Subcutaneous abdominal adipose tissue (tissue), 5 donors: Measurements from ENCODE around the gene GMFB.
"Not testable (repeated sequence)": the region's sequence is repeated elsewhere in the genome, so short reads cannot be mapped to it uniquely, and the experiment has no call there.

Source experiments
- H3K27ac ChIP-seq: one replicate; pipeline ENCODE4 v1.7.0; 2013; ENCODE audit warnings: low read depth, mild to moderate bottlenecking, inconsistent platforms, low read length, moderate library complexity
- H3K27me3 ChIP-seq, 5 donors: one replicate each; pipeline ENCODE4 v1.7.0; 2013; ENCODE audit warnings: low read length in 5 of 5, inconsistent platforms in 1 of 5; ENCODE audit not compliant: control insufficient read depth in 5 of 5, insufficient read depth in 4 of 5
- H3K36me3 ChIP-seq, 5 donors: one replicate each; pipeline ENCODE4 v1.7.0; 2013; ENCODE audit warnings: low read length in 5 of 5; ENCODE audit not compliant: control insufficient read depth in 5 of 5, insufficient read depth in 5 of 5
- H3K4me1 ChIP-seq, 5 donors: one replicate each; pipeline ENCODE4 v1.7.0; 2013; ENCODE audit warnings: low read length in 5 of 5, mild to moderate bottlenecking in 3 of 5, moderate library complexity in 1 of 5; ENCODE audit not compliant: control insufficient read depth in 5 of 5, insufficient read depth in 5 of 5
- H3K4me3 ChIP-seq, 5 donors: one replicate each; pipeline ENCODE4 v1.7.0; 2013; ENCODE audit warnings: low read length in 5 of 5, low read depth in 1 of 5
- H3K9ac ChIP-seq, 5 donors: one replicate each; pipeline ENCODE4 v1.7.0; 2013; ENCODE audit warnings: low read length in 5 of 5, mild to moderate bottlenecking in 4 of 5, moderate library complexity in 3 of 5
- H3K9me3 ChIP-seq, 5 donors: one replicate each; pipeline ENCODE4 v1.7.0; 2013; ENCODE audit warnings: low read length in 5 of 5; ENCODE audit not compliant: control insufficient read depth in 5 of 5
- donor health status: healthy.
- donor health status: healthy.
- donor health status: healthy.
- donor health status: healthy.
- donor health status: healthy.

GMFB gene

DNA sequence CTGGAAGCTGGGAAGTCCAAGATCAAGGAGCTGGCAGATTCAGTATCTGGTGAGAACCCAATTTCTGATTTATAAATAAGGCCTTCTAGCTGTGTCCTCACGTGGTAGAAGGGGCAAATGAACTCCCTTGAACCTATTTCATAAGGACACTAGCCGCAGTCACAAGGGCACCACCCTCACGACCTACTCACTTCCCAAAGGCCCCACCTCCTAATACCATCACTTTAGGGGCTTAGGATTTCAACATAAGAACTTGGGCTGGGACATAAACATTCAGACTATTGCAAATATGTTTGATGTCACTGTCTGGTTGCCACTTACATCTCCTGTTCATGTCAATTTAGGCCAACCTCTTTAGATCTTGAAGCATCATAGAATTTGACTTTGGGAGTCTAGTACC is 36.8 kb downstream of the GMFB start:
- H3K4me1 ChIP-seq = peaks cover 0 to 4% (median 3%) of the 10 kb centered on the region in 5 donors
- no peaks in the 10 kb centered on the region for H3K27me3 ChIP-seq
- H3K9ac ChIP-seq = no peak overlapping the region
- H3K9me3 ChIP-seq = no peaks in the 10 kb centered on the region
- no peak overlapping the region for H3K27ac ChIP-seq
- no peaks in the 10 kb centered on the region for H3K36me3 ChIP-seq
- H3K4me3 ChIP-seq = no peak overlapping the region

- H3K27me3 ChIP-seq = no peaks in the 10 kb centered on the region
Observed at GRCh38 chr14:54451121-54451601, 37.6 kb downstream of the GMFB start.

DNA sequence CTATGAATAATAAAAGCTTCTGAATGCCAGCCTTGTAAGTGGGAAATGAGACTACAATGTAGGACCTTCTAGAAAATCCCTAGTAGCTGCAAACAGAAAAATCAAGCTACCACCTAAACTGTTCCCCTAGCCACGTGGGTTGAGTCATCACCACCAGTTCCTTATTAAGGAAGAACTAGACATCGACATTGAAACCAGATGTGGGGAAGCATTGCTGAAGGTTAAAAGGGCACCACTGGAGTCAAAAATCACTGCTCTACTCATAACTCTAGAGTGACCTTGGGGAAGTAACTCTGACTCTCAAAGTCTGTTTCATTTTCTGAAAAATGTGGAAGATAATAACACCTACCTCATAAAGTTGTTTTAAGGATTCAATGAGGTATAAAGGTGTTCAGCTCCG is 38.2 kb downstream of the GMFB start:
- no peak overlapping the region for H3K4me3 ChIP-seq
- H3K4me1 ChIP-seq = peaks cover 0 to 4% (median 3%) of the 10 kb centered on the region in 5 donors
- no peak overlapping the region for H3K27ac ChIP-seq
- no peaks in the 10 kb centered on the region for H3K9me3 ChIP-seq
- no peak overlapping the region for H3K9ac ChIP-seq
- no peaks in the 10 kb centered on the region for H3K27me3 ChIP-seq
- H3K36me3 ChIP-seq = no peaks in the 10 kb centered on the region

More at GRCh38 chr14:54451121-54451601, 37.6 kb downstream of the GMFB start:
- Histone ChIP-seq H3K36me3 (no peaks in the 10 kb centered on the region), H3K9me3 (no peaks in the 10 kb centered on the region), H3K27ac (no peak overlapping the region), H3K4me3 (no peak overlapping the region), H3K4me1 (peaks cover 0 to 4% (median 3%) of the 10 kb centered on the region in 5 donors), H3K9ac (no peak overlapping the region)

GRCh38 chr14:54447231-54447692 is 41.5 kb downstream of the GMFB start:
- Histone ChIP-seq H3K9ac (no peak overlapping the region), H3K27ac (no peak overlapping the region), H3K36me3 (no peaks in the 10 kb centered on the region), H3K9me3 (no peaks in the 10 kb centered on the region), H3K4me3 (no peak overlapping the region), H3K27me3 (peaks cover 0 to 4% (median 0%) of the 10 kb centered on the region in 5 donors), H3K4me1 (peaks cover 0 to 4% (median 3%) of the 10 kb centered on the region in 5 donors)

DNA sequence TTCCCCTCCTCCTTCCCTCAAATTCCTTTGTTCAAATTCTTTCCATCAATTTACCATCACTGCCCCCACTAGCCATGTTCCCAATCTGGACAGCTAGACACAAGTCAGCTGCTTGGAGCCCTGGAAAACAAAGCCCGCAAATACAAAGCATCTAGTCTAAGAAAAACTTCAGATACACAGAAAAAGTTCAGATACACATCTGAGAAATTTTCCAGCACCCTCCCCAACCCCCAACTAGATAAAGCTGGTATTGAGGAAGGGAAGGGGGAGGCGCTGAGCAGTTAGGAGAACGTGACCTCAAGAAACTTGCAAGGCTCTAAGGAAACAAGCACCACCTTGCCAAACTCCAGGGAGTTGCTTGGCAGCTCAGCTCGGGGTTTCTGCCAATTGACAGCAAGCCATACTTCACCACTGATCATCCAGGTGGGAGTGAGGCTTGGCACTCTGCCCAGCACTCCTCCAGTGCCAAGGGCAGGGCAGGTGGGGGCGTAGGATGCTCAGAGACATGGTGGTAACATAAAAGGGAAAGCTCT is 42.6 kb downstream of the GMFB start:
- peaks cover 0 to 4% (median 0%) of the 10 kb centered on the region in 5 donors for H3K27me3 ChIP-seq
- no peak overlapping the region for H3K9ac ChIP-seq
- no peak overlapping the region for H3K4me3 ChIP-seq
- peaks cover 2 to 10% (median 7%) of the 10 kb centered on the region in 5 donors for H3K4me1 ChIP-seq
- no peak overlapping the region for H3K27ac ChIP-seq
- no peaks in the 10 kb centered on the region for H3K36me3 ChIP-seq
- H3K9me3 ChIP-seq = no peaks in the 10 kb centered on the region

DNA sequence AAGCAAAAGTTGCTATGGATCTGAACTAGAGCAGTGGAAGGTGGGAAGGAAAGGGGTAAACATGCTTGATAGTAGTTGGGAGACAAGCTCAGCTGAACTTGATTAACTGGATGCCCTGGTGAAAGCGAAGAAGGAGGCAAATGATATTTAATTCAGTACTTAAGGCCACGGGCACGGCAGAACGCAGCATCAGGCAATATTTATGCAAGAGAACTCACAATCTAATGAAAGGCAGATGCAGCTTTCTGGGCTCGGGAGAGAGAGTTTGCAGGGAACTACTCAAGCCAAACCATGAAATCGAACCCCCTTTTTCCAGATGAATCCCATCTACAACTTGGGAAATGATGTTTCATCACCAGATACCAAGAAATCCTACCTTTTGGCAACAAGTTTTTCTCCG is 44.1 kb downstream of the GMFB start:
- Histone ChIP-seq H3K4me3 (no peak overlapping the region), H3K36me3 (no peaks in the 10 kb centered on the region), H3K9ac (no peak overlapping the region), H3K27me3 (peaks cover 0 to 4% (median 0%) of the 10 kb centered on the region in 5 donors), H3K4me1 (peaks cover 2 to 19% (median 14%) of the 10 kb centered on the region in 5 donors), H3K27ac (no peak overlapping the region), H3K9me3 (no peaks in the 10 kb centered on the region)

- peaks cover 2 to 19% (median 15%) of the 10 kb centered on the region in 5 donors for H3K4me1 ChIP-seq
- peaks cover 0 to 4% (median 0%) of the 10 kb centered on the region in 5 donors for H3K27me3 ChIP-seq
- no peaks in the 10 kb centered on the region for H3K9me3 ChIP-seq
- H3K27ac ChIP-seq = no peak overlapping the region
- H3K36me3 ChIP-seq = no peaks in the 10 kb centered on the region
- H3K9ac ChIP-seq = no peak overlapping the region
- H3K4me3 ChIP-seq = no peak overlapping the region
Observed at GRCh38 chr14:54443981-54444380, 44.8 kb downstream of the GMFB start.

DNA sequence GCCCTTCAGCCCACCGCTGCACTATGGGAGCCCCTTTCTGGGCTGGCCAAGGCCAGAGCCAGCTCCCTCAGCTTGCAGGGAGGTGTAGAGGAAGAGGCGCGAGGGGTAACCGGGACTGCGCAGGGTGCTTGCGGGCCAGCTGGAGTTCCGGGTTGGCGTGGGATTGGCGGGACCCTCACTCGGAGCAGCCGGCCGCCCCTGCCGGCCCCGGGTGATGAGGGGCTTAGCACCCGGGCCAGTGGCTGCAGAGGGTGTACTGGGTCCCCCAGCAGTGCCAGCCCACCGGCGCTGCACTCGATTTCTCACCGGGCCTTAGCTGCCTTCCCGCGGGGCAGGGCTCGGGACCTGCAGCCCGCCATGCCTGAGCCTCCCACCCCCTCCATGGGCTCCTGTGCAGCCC is 45.8 kb downstream of the GMFB start:
- not testable (repeated sequence) for H3K9me3 ChIP-seq, H3K36me3 ChIP-seq, H3K27ac ChIP-seq, H3K9ac ChIP-seq, H3K4me3 ChIP-seq, H3K27me3 ChIP-seq
- peaks cover 2 to 19% (median 15%) of the 10 kb centered on the region in 5 donors for H3K4me1 ChIP-seq

GRCh38 chr14:54440873-54441868 is 47.6 kb downstream of the GMFB start, which contains the start of gene CNIH1:
TSS of gene CNIH1 (minus strand) at chr14:54441374. CDS start at chr14:54441327, 47 bp downstream.
- Histone ChIP-seq H3K9ac (peak within 1 kb of the TSS; percentile 69 to 91 (median 80)), H3K9me3 (no peaks in the 10 kb centered on the region), H3K4me1 (peaks cover 2 to 16% (median 15%) of the 10 kb centered on the region in 5 donors), H3K36me3 (no peaks in the 10 kb centered on the region), H3K27me3 (peaks cover 0 to 4% (median 0%) of the 10 kb centered on the region in 5 donors), H3K4me3 (peak within 1 kb of the TSS; percentile 71 to 82 (median 76)), H3K27ac (peak within 1 kb of the TSS; percentile 68)
